Fibroblast of lung (primary cell): ENCODE measurements around the gene ANKRD53. TPM values are rescaled to one million over a fixed set of nuclear protein-coding genes. Genes with fewer than 3 reads are reported as not detected.

ENCODE experiments used
- DNase-seq, 2 donors: peaks; one replicate each; pipeline versions ENCODE4 v3.0.0 to v3.0.0-alpha.2; 2010; ENCODE audit warnings: low read depth in 2 of 2
- H2AFZ ChIP-seq: 2 replicates; pipeline ENCODE4 v1.5.1; 2012; ENCODE audit warnings: low read length, control low read depth, inconsistent platforms
- H3K27ac ChIP-seq: 2 replicates; pipeline ENCODE4 v1.5.1; 2011; ENCODE audit warnings: low read length, control low read depth; ENCODE audit not compliant: insufficient read depth
- H3K27me3 ChIP-seq: 2 replicates; pipeline ENCODE4 v1.5.1; 2011; ENCODE audit warnings: mild to moderate bottlenecking, low read length; ENCODE audit not compliant: control insufficient read depth, insufficient read depth
- H3K36me3 ChIP-seq: 2 replicates; pipeline ENCODE4 v1.5.1; 2011; ENCODE audit warnings: low read length; ENCODE audit not compliant: control insufficient read depth, insufficient read depth
- H3K4me1 ChIP-seq: 2 replicates; pipeline ENCODE4 v1.5.1; 2011; ENCODE audit warnings: low read length; ENCODE audit not compliant: control insufficient read depth, insufficient read depth; ENCODE audit errors: extremely low read depth
- H3K4me2 ChIP-seq: 2 replicates; pipeline ENCODE4 v1.5.1; 2011; ENCODE audit warnings: low read length, control low read depth; ENCODE audit not compliant: insufficient read depth; ENCODE audit errors: extremely low read depth
- H3K4me3 ChIP-seq, 4 experiments: fragments of 200-600 bp in 1 of 4; sonication (generic) in 1 of 4; replicated peaks in 1 of 4; 2 replicates each; pipeline ENCODE4 v1.5.1; 2011 to 2016; ENCODE audit warnings: low read length in 4 of 4, low read depth in 3 of 4, mild to moderate bottlenecking in 3 of 4, control low read depth in 2 of 4, inconsistent platforms in 1 of 4, mixed read lengths in 1 of 4; ENCODE audit not compliant: insufficient read depth in 1 of 4; ENCODE audit errors: control extremely low read depth in 1 of 4
- H3K79me2 ChIP-seq: 2 replicates; pipeline ENCODE4 v1.5.1; 2012; ENCODE audit warnings: mild to moderate bottlenecking, low read length, inconsistent platforms; ENCODE audit not compliant: control insufficient read depth, insufficient read depth
- H3K9ac ChIP-seq: 2 replicates; pipeline ENCODE4 v1.5.1; 2011; ENCODE audit warnings: mild to moderate bottlenecking, low read length, control low read depth; ENCODE audit not compliant: insufficient read depth
- H3K9me3 ChIP-seq: 2 replicates; pipeline ENCODE4 v1.5.1; 2012; ENCODE audit warnings: low read depth, low read length; ENCODE audit not compliant: control insufficient read depth, insufficient read depth
- H4K20me1 ChIP-seq: 2 replicates; pipeline ENCODE4 v1.5.1; 2011; ENCODE audit warnings: low read length; ENCODE audit not compliant: control insufficient read depth, insufficient read depth; ENCODE audit errors: extremely low read depth
- EZH2 ChIP-seq: IDR thresholded peaks from 2 replicates; pipeline ENCODE4 v1.5.1; 2012; ENCODE audit warnings: low read length, control low read depth, mild to moderate bottlenecking; ENCODE audit errors: missing control alignments
- polyA plus RNA-seq, 2 donors: library from polyadenylated mRNA; depleted of rRNA in 1 of 2; stranded (reverse) in 1 of 2; unstranded in 1 of 2; fragments of >200 nt; gene quantifications; 2 replicates each; pipeline ENCODE4 v1.2.1, GENCODE V29; 2011 to 2012; ENCODE audit warnings: missing spikeins in 1 of 2
- total RNA-seq: library from RNA; depleted of rRNA; stranded (reverse); fragments of >200 nt; gene quantifications from 2 replicates; pipeline ENCODE4 v1.2.1, GENCODE V29; 2014
- TF ChIP-seq, protein P1 (sequence below), 2 donors: IDR thresholded peaks in 1 of 2; conservative IDR thresholded peaks in 1 of 2; 1 replicate in 1 of 2; 2 replicates in 1 of 2; pipeline ENCODE4 v1.5.1; 2011 to 2012; ENCODE audit warnings: low read length in 2 of 2, control low read depth in 1 of 2, inconsistent platforms in 1 of 2, low read depth in 1 of 2, mild to moderate bottlenecking in 1 of 2

ANKRD53 gene
- total and polyA plus RNA-seq, 2 donors (not counting 1 experiment from before 2014, with no cell fraction given), result 0.58 to 1.3 TPM

GRCh38 chr2:70985956-70986355, 7.5 kb downstream of the ANKRD53 start:
- no peak for TF ChIP-seq EZH2
- TF ChIP-seq, protein P1, sequence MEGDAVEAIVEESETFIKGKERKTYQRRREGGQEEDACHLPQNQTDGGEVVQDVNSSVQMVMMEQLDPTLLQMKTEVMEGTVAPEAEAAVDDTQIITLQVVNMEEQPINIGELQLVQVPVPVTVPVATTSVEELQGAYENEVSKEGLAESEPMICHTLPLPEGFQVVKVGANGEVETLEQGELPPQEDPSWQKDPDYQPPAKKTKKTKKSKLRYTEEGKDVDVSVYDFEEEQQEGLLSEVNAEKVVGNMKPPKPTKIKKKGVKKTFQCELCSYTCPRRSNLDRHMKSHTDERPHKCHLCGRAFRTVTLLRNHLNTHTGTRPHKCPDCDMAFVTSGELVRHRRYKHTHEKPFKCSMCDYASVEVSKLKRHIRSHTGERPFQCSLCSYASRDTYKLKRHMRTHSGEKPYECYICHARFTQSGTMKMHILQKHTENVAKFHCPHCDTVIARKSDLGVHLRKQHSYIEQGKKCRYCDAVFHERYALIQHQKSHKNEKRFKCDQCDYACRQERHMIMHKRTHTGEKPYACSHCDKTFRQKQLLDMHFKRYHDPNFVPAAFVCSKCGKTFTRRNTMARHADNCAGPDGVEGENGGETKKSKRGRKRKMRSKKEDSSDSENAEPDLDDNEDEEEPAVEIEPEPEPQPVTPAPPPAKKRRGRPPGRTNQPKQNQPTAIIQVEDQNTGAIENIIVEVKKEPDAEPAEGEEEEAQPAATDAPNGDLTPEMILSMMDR (conservative IDR thresholded peaks at IDR 0.05 in 1 of 2, IDR thresholded peaks at IDR 0.05 in 1 of 2; ENCODE audit: low read depth in 1 of 2, low read length in 2 of 2), result no peak
- Histone ChIP-seq H4K20me1 (no peaks in the 10 kb centered on the region), H3K4me2 (no peak overlapping the region), H3K79me2 (no peaks in the 10 kb centered on the region), H3K27me3 (no peaks in the 10 kb centered on the region), H3K4me1 (no peaks in the 10 kb centered on the region), H3K4me3 (no peak overlapping the region), H3K36me3 (peaks cover 10% of the 10 kb centered on the region), H2AFZ (no peak overlapping the region), H3K9me3 (no peaks in the 10 kb centered on the region), H3K27ac (no peak overlapping the region), H3K9ac (no peak overlapping the region)
- no peak for DNase-seq

DNA sequence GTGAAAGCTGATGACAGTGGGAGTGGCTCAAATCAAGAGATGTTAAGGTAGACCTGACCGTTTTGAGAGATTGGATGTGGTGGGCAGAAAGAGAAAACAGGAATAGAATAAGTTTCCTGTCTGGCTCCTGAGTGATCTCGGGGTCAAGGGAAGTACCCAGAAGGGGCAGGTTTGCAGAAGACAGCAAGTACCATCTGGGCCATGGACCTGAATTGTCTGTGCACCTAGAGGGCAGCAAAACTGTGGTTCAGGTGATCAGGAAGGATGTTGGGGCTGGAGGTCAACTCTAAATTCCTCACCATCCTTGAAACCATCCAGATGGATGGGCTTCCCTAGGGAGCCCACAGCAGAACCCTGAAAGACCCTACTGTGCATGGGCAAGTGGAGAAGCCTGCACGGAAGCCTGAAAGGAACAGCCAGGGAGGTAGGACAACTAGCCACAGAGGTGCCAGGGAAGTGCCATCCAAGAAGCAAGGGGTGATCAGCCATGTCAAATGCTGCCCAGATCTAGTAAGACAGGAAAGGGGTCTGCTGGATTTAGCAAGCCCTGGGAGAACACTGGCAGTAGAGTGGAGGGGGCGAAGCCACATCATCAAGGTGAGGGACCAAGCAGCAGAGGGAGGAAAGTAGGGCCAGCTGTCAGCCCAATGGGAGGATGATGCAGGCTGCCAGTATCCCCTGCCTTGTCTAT, 8.2 kb downstream of the ANKRD53 start:
- TF ChIP-seq EZH2, result no peak
- TF ChIP-seq, protein P1 (conservative IDR thresholded peaks at IDR 0.05 in 1 of 2, IDR thresholded peaks at IDR 0.05 in 1 of 2; ENCODE audit: low read depth in 1 of 2, low read length in 2 of 2), result no peak
- Histone ChIP-seq H3K4me3 (no peak overlapping the region), H4K20me1 (no peaks in the 10 kb centered on the region), H3K4me2 (no peak overlapping the region), H3K9me3 (no peaks in the 10 kb centered on the region), H3K4me1 (no peaks in the 10 kb centered on the region), H3K79me2 (peaks cover under 1% of the 10 kb centered on the region), H3K27me3 (no peaks in the 10 kb centered on the region), H3K9ac (no peak overlapping the region), H3K36me3 (peaks cover 10% of the 10 kb centered on the region), H3K27ac (no peak overlapping the region), H2AFZ (no peak overlapping the region)
- no peak for DNase-seq

DNA sequence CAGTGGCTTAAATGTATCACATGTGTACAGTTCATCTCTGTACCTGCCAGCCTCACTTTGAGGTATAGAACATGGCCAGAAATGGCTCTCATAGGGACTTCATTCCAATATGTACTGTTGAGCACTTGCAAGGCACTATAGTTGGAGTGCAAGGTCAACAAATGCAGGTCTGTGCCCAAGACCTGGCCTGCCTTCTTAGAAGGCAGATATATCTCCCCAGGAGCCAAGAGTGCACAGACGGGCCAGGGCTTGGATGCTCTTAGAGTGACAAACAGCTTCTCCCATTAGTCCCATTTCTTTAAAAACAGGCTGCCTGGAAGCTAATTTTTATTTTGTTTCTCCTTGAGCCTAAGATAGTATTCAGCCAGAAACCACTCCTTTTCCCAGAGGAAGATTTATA, 9.0 kb downstream of the ANKRD53 start:
- H3K4me2 ChIP-seq, result no peak overlapping the region
- no peaks in the 10 kb centered on the region for H4K20me1 ChIP-seq
- H3K9ac ChIP-seq, result no peak overlapping the region
- TF ChIP-seq, protein P1 (conservative IDR thresholded peaks at IDR 0.05 in 1 of 2, IDR thresholded peaks at IDR 0.05 in 1 of 2; ENCODE audit: low read depth in 1 of 2, low read length in 2 of 2), result no peak
- no peak for TF ChIP-seq EZH2
- no peak overlapping the region for H3K4me3 ChIP-seq
- no peak overlapping the region for H3K27ac ChIP-seq
- H3K4me1 ChIP-seq, result no peaks in the 10 kb centered on the region
- no peaks in the 10 kb centered on the region for H3K9me3 ChIP-seq
- no peak for DNase-seq
- no peak overlapping the region for H2AFZ ChIP-seq
- H3K27me3 ChIP-seq, result no peaks in the 10 kb centered on the region
- peaks cover 2% of the 10 kb centered on the region for H3K79me2 ChIP-seq
- peaks cover 12% of the 10 kb centered on the region for H3K36me3 ChIP-seq
